HFF-Myc (cell line): ENCODE measurements around the gene RHOH.

Source experiments
- DNase-seq: peaks from one replicate; pipeline ENCODE4 v3.0.0-alpha.2; 2011; ENCODE audit warnings: low read depth; ENCODE audit errors: extremely low read depth
- H3K4me3 ChIP-seq: replicated peaks from 2 replicates; pipeline ENCODE4 v1.5.1; 2011; ENCODE audit warnings: low read depth, mild to moderate bottlenecking, control low read depth, low read length
- CTCF ChIP-seq: IDR thresholded peaks from 2 replicates; pipeline ENCODE4 v1.5.1; 2012; ENCODE audit warnings: mild to moderate bottlenecking, low read depth, low read length, control low read depth; ENCODE audit errors: missing control alignments

The RHOH gene

DNA sequence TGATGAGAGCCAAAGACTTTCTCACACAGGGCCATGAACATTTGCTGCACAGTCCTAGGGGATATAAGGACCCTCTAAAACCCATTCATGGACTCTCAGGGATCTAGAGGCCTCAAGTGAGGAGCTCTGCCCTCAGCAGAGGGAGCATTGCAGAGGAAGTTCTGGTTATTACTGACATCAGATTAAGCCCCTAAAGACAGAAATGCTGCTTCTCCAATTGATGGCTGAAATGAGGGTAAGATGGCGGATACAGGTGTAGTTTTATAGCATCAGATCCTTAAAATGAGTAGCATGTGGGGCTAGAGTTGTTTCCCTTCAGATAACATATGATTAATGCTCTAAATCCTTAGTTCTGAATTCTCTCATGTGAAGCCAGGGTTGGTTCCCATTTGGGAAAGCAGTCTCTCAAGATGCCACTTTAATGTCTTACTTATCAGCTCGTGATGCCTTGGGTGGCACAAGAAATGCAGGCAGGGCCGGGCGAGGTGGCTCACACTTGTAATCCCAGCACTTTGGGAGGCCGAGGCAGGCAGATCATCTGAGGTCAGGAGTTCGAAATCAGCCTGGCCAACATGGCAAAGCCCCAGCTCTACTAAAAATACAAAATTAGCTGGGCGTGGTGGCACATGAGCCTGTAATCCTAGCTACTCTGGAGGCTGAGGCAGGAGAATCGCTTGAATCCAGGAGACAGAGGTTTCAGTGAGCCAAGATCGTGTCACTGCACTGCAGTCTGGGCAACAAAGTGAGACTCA, 7.9 kb downstream of the RHOH start:
- no peak for TF ChIP-seq CTCF
- no peak overlapping the region for H3K4me3 ChIP-seq

DNA sequence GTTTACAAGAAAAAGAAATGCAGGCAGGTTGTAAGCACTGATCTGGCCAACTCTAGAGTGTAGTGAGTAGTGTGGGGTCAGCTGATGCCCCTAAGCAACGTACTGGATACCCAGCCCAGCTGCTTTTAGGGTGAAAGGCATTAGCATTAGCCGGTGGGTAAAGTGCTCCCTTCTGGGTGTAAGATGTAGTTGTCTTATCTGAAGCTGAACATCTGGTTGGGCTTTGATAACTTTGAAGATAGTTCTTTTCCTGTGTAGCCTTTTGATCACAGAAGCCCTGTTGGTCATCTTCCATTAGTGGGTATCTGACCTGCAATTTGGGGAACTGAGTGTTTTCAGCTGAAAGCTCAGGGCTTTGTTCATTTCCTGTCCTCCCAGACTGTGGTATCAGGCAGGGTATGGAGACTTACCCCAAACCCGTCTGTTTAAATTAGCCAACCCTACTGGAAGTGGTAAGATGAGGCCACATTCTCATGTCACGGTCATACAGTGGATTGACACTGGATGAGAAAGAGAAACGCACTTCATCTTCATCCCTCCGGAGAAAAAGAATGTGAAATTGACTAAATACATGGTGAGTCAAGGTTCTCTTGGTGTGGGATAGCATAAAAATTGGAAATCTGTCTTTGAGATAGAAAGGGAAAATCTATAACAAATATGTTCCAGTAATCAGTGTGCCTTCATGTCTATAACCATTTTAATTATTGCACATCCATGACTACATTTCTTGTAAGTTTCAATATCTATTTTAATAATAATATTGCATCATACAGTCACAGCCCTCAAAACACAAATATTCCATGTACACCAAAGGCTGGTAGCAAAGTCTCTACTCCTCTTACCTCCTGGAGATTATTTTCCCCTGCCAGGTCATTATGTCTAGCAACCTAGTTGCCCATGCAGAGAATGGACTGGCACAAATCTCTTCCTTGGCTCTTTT, 8.7 kb downstream of the RHOH start:
- DNase-seq: no peak
- no peak for TF ChIP-seq CTCF
- H3K4me3 ChIP-seq: no peak overlapping the region

More for the DNA sequence above, 7.9 kb downstream of the RHOH start:
- no peak for DNase-seq

DNA sequence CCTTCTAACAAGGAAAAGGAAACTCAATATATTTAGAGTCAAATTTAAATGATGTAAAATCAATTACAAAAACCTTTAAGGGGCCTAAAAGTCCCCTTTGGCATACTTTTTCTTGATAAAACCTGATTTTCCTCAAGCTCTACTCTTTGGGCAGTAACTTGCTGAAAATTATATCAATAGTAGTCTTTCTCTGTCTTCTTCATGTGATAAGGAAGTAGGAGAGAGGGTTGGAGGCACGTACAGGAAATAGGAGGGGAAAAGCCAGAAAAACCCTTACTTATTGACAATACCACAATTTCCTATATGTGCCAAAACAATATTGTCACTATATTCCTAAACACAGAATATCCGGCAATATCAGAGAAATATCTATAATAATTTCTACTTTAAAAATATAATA, 9.6 kb downstream of the RHOH start:
- no peak overlapping the region for H3K4me3 ChIP-seq
- DNase-seq: no peak
- TF ChIP-seq CTCF: no peak

GRCh38 chr4:40209401-40209800, 12.6 kb downstream of the RHOH start:
- H3K4me3 ChIP-seq: no peak overlapping the region
- DNase-seq: no peak
- no peak for TF ChIP-seq CTCF

GRCh38 chr4:40210776-40211175, 13.9 kb downstream of the RHOH start:
- no peak overlapping the region for H3K4me3 ChIP-seq

More at GRCh38 chr4:40210776-40211175, 13.9 kb downstream of the RHOH start:
- no peak for DNase-seq
- TF ChIP-seq CTCF: no peak
